DND-41 (cell line): Measurements from ENCODE around the gene SLC38A8.

Source experiments
- ATAC-seq: fragments of 200-7000 bp; cut with Tn5 transposase; 3 replicates; pipeline ENCODE4 v1.9.1; 2021; ENCODE audit warnings: low read depth; ENCODE audit not compliant: insufficient read depth
- DNase-seq: peaks from one replicate; pipeline ENCODE4 v3.0.0-alpha.2; 2020
- H2AFZ ChIP-seq: 2 replicates; pipeline ENCODE4 v1.6.0; 2012; ENCODE audit warnings: low read depth, low read length
- H3K27ac ChIP-seq: 2 replicates; pipeline ENCODE4 v1.5.1; 2012; ENCODE audit warnings: low read length, inconsistent platforms
- H3K27me3 ChIP-seq: fragments of 200-600 bp; sonication (generic); 2 replicates; pipeline ENCODE4 v1.6.0; 2012; ENCODE audit warnings: low read length, mild to moderate bottlenecking, inconsistent platforms; ENCODE audit not compliant: insufficient read depth, poor library complexity
- H3K36me3 ChIP-seq: 2 replicates; pipeline ENCODE4 v1.5.1; 2012; ENCODE audit warnings: low read length, inconsistent platforms; ENCODE audit not compliant: insufficient read depth
- H3K4me1 ChIP-seq: 2 replicates; pipeline ENCODE4 v1.5.1; 2012; ENCODE audit warnings: mild to moderate bottlenecking, low read length; ENCODE audit not compliant: insufficient read depth
- H3K4me2 ChIP-seq: 2 replicates; pipeline ENCODE4 v1.6.0; 2012; ENCODE audit warnings: mild to moderate bottlenecking, moderate library complexity, low read length, inconsistent platforms; ENCODE audit not compliant: insufficient read depth
- H3K4me3 ChIP-seq, 2 experiments: fragments of 200-600 bp in 1 of 2; shearing (Covaris generic) in 1 of 2; 2 replicates each; pipeline ENCODE4 v1.5.1; 2012 to 2016; ENCODE audit warnings: inconsistent platforms in 2 of 2, low read length in 2 of 2, mild to moderate bottlenecking in 2 of 2, low read depth in 1 of 2, moderate library complexity in 1 of 2
- H3K79me2 ChIP-seq: 2 replicates; pipeline ENCODE4 v1.6.0; 2012; ENCODE audit warnings: low read length, inconsistent platforms; ENCODE audit not compliant: insufficient read depth
- H3K9ac ChIP-seq: 2 replicates; pipeline ENCODE4 v1.6.0; 2012; ENCODE audit warnings: low read depth, mild to moderate bottlenecking, inconsistent platforms, low read length, moderate library complexity
- H3K9me3 ChIP-seq: 2 replicates; pipeline ENCODE4 v1.5.1; 2012; ENCODE audit warnings: low read length, moderate library complexity, mild to moderate bottlenecking, inconsistent platforms; ENCODE audit not compliant: insufficient read depth, severe bottlenecking
- H4K20me1 ChIP-seq: 2 replicates; pipeline ENCODE4 v1.6.0; 2012; ENCODE audit warnings: low read length; ENCODE audit not compliant: insufficient read depth
- CTCF ChIP-seq: IDR thresholded peaks from 2 replicates; pipeline ENCODE4 v1.5.1; 2012; ENCODE audit warnings: borderline replicate concordance, low read length, moderate library complexity, mild to moderate bottlenecking; ENCODE audit not compliant: poor library complexity, severe bottlenecking; ENCODE audit errors: extremely low read depth
- EZH2 ChIP-seq: IDR thresholded peaks from 3 replicates; pipeline ENCODE4 v1.6.1; 2012; ENCODE audit warnings: borderline replicate concordance, low read depth, mild to moderate bottlenecking, moderate library complexity, low read length, inconsistent platforms; ENCODE audit not compliant: severe bottlenecking

The SLC38A8 gene

GRCh38 chr16:83967838-83968305 lies 74.7 kb downstream of the SLC38A8 start, which contains the start of gene NECAB2:
NECAB2 (plus strand) TSS chr16:83968244; CDS start chr16:83968649, 405 bp downstream.
- no peak within 1 kb of the TSS for H3K27ac ChIP-seq
- no peaks in the 10 kb centered on the region for H3K36me3 ChIP-seq
- no peaks in the 10 kb centered on the region for H3K9me3 ChIP-seq
- DNase-seq, result no peak
- no peak within 1 kb of the TSS for H3K9ac ChIP-seq
- no peak for ATAC-seq
- no peaks in the 10 kb centered on the region; the same call in 1 of the 2 replicates for H4K20me1 ChIP-seq
- no peaks in the 10 kb centered on the region for H3K4me1 ChIP-seq
- no peaks in the 10 kb centered on the region for H3K79me2 ChIP-seq
- no peak within 1 kb of the TSS for H3K4me3 ChIP-seq
- no peak within 1 kb of the TSS for H2AFZ ChIP-seq
- no peaks in the 10 kb centered on the region for H3K27me3 ChIP-seq
- TF ChIP-seq CTCF (no peak), EZH2 (no peak)
- no peak within 1 kb of the TSS for H3K4me2 ChIP-seq

- TF ChIP-seq EZH2, result no peak
- TF ChIP-seq CTCF, result no peak
- no peak overlapping the region for H3K9ac ChIP-seq
- H3K36me3 ChIP-seq, result no peaks in the 10 kb centered on the region
Observed at GRCh38 chr16:83967091-83967490, 75.5 kb downstream of the SLC38A8 start.

GRCh38 chr16:83966153-83966696 lies 76.4 kb downstream of the SLC38A8 start:
- Histone ChIP-seq H3K9me3 (no peaks in the 10 kb centered on the region), H4K20me1 (no peaks in the 10 kb centered on the region; the same call in 1 of the 2 replicates), H3K27me3 (no peaks in the 10 kb centered on the region), H3K4me2 (no peak overlapping the region), H3K4me1 (no peaks in the 10 kb centered on the region), H2AFZ (no peak overlapping the region), H3K36me3 (no peaks in the 10 kb centered on the region), H3K9ac (no peak overlapping the region), H3K79me2 (no peaks in the 10 kb centered on the region), H3K27ac (no peak overlapping the region), H3K4me3 (no peak overlapping the region)
- no peak for DNase-seq
- TF ChIP-seq CTCF, result no peak
- TF ChIP-seq EZH2, result no peak
- ATAC-seq, result no peak

More at GRCh38 chr16:83967091-83967490, 75.5 kb downstream of the SLC38A8 start:
- no peaks in the 10 kb centered on the region; the same call in 1 of the 2 replicates for H4K20me1 ChIP-seq
- H3K27ac ChIP-seq, result no peak overlapping the region
- H3K27me3 ChIP-seq, result no peaks in the 10 kb centered on the region
- H3K79me2 ChIP-seq, result no peaks in the 10 kb centered on the region
- H2AFZ ChIP-seq, result no peak overlapping the region
- H3K4me3 ChIP-seq, result no peak overlapping the region
- no peak for ATAC-seq
- no peaks in the 10 kb centered on the region for H3K9me3 ChIP-seq
- no peaks in the 10 kb centered on the region for H3K4me1 ChIP-seq
- no peak overlapping the region for H3K4me2 ChIP-seq
- DNase-seq, result no peak
